Right lung (tissue), 5 donors: ENCODE measurements around the gene UBAC2. TPM values are rescaled to one million over a fixed set of nuclear protein-coding genes. Genes with fewer than 3 reads are reported as not detected.
"Not testable (repeated sequence)": the region's sequence is repeated elsewhere in the genome, so short reads cannot be mapped to it uniquely, and the experiment has no call there.

Source experiments
- DNase-seq, 2 donors: peaks; one replicate each; pipeline ENCODE4 v3.0.0-alpha.2; 2013
- polyA plus RNA-seq, 5 donors: library from polyadenylated mRNA; unstranded; fragments of 120-200 nt; gene quantifications; one replicate each; pipeline versions ENCODE4 v1.2.1 to v1.2.3, GENCODE V29; 2013; ENCODE audit warnings: inconsistent platforms in 1 of 5, low replicate concordance in 1 of 5; ENCODE audit not compliant: insufficient read length in 5 of 5, insufficient read depth in 1 of 5

UBAC2 gene
- polyA plus RNA-seq, 5 donors, result 65.7 to 73.6 (median 69.7) TPM

DNA sequence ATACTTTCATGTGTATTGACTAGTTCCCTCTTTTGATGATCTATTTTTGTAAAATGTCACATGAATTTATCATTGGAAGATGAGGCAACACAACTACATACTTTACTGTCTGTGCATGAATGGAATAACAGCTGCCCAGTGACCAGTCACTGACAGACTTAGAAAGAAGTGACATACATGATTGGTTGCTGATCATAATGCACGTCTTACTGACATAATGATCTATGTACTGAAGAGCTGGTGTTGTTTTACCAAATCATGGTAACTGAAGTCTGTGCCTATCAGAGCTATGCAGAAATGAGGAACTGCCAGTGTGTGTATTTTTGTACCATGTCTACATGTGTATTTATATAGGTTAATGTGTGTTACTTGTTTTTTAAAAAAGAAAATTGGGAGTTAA, 31.1 kb downstream of the UBAC2 start:
- no peak for DNase-seq

DNA sequence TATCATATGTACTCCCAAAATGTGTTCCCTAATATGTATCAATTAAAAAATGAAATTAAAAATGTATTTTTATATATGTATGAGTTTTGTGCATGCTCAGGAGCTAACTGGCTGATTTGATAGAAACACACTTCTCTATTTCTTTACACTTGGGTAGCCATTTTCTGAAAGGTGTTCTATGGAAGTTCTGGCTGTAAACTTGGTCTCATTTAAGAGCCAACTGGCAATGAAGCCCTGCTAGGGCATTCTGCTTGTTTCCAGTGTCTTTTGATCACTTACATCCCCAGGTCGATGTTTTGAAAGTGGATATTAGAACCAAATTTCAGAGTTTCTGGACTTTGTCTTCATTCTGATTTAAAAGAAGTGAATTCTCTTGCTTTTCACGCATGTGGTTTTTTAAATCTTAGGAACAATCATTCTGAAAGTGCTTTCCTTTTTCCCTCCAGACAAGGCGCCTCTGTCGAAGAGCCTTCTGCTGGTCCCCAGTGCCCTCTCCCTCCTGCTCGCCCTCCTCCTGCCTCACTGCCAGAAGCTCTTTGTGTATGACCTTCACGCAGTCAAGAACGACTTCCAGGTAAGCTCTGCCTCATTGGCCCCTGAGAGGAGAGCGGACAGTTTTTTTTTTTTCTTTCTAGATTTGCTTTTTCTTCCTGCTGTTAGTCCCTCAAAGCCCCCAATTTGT, 37.5 kb downstream of the UBAC2 start:
- no peak for DNase-seq

DNA sequence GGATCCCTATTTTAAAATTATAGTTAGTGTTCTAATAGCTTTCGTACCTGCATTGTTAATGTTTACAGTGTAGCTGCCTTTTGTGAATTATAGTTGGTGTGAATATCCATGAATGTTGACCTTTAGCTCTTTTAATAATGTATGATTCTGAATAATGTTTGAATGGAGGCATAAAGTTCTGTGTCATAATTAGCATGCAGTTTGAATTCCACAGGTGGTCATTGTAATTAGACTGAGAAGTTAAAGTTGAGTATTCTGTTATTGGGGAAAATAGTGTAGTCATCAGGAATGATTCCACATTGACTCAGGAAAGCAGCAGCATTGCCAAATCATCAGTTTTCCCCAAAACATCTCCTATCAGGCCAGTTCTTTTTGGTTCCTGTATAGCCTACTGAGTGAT, 45.4 kb downstream of the UBAC2 start:
- no peak for DNase-seq

DNA sequence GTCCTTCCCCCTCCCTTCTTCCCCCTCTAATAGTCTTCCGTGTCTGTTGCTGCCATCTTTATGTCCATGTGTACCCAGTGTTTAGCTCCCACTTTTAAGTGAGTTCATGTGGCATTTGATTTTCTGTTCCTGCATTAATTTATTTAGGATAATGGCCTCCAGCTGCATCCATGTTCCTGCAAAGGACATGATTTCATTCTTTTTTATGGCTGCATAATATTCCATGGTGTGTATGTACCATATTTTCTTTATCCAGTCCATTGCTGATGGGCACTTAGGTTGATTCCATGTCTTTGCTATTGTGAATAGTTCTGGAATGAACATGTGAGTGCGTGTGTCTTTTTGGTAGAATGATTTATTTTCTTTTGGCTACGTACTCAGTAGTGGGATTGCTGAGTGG, 48.5 kb downstream of the UBAC2 start:
- not testable (repeated sequence) for DNase-seq

DNA sequence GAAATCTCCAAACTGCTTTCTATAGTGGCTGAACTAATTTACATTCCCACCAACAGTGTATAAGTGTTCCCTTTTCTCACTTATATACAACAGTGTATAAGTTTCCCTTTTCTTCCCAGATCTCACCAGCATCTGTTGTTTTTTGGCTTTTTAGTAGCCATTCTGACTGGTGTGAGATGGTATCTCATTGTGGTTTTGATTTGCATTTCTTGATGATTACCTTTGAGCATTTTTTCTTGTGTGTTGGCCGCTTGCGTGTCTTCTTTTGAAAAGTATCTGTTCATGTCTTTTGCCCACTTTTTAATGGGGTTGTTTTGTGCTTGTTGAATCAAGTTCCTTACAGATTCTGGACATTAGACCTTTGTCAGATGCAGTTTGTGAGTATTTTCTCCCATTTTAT, 49.0 kb downstream of the UBAC2 start:
- not testable (repeated sequence) for DNase-seq

DNA sequence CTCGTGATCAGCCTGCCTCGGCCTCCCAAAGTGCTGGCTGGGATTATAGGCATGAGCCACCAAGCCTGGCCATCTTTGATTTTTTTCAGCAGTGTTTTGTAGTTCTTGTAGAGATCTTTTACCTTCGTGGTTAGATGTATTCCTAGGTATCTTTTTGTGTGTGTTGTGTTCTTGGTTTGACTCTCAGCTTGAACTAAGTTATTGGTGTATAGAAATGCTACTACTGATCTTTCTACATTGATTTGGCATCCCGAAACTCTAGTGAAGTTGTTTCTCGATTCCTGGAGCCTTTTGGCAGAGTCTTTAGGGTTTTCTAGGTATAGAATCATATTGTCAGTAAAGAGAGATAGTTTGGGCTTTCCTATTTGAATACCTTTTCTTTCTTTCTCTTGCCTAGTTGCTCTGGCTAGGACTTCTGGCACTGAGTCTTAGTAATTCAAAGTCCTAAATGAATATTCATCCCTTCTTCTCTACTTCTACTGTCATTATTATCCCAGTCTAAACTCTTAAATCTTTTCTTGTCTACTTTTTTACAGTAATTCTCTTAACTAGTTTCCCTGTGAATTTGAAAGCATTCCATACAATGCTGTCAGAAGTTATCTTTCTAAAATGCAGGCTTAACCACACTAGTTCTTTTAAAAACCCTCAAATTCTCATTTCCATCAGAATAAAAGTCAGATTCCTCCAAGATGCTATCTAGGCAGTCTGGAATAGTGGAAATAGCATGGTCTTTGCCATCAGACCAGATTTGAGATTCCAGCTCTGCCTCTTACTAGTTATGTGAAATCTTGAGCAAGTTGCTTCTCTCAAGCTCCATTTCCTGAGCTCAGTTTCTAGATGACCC, 50.5 kb downstream of the UBAC2 start:
- DNase-seq, result no peak

DNA sequence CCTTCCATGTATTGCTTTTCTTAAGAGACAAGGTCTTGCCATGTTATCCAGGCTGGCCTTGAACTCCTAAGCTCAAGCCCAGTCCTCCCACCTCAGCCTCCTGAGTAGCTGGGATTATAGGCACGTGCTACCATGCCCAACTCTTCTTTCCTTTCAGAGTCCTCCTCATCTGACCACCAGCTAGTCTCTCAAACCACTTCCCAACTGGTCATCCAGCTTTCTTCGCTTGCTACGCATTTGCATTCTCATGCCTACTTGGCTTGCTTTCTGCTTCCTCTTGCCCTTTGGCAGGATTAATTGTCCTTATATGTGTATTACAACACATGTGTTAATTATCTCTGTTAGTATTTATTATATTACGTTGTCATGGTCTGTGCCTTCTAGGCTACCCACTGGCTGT, 51.3 kb downstream of the UBAC2 start:
- DNase-seq, result no peak

DNA sequence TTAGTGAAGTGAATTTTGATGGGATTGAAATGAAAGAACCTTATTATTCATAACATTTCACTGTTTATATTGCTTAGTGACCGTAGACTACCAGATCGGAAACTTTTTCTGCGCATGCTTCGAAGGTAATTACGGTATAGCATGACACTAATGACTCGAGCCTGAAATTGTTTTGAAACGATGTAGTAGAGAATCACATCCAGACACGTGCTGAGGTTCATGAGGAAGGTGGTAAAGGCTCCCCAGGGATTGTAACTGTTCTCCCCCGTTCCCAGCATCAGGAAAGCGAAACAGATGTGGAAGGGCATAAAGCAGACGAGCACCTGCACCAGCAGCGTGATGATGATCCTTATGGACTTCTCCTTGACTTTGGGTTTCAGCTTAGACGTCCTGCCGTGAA, 54.2 kb downstream of the UBAC2 start:
- no peak for DNase-seq

DNA sequence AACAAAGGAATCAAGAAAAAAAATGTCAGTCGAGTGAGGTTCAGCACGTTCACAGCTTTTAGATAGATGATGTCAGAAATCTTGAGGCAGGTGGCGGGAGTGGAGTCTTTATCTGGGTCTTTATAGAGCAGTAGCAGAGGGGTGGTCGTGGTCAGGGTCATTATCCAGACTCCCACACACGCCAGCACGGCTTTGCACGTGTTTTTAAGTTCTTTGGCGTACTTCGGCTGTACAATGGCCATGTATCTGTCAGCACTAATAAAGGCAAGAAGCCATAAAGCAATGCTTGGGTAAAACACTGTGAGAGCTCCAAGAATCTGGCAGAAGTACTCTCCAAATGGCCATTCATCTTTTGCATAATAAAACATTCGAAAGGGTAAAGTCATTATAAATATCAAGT, 54.6 kb downstream of the UBAC2 start:
- no peak for DNase-seq

DNA sequence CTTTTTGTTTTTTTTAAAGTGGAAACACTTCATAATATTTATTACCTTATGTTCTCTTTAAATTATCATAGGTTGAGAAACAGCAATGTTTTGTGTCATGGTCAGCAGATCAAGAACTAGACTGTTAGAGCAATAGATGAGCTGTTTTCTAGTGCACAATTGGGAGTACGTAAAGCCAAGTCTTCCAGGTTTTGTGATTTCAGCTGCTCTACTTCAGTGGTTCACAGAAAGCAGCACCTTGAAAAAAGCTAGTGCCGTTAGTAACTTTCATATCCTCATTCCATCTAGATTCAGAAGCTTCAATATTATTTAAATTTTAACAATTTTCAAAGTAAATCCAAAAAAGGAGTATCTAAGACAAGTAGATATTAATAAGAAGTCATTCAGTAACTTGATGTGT, 55.6 kb downstream of the UBAC2 start:
- DNase-seq, result no peak

DNA sequence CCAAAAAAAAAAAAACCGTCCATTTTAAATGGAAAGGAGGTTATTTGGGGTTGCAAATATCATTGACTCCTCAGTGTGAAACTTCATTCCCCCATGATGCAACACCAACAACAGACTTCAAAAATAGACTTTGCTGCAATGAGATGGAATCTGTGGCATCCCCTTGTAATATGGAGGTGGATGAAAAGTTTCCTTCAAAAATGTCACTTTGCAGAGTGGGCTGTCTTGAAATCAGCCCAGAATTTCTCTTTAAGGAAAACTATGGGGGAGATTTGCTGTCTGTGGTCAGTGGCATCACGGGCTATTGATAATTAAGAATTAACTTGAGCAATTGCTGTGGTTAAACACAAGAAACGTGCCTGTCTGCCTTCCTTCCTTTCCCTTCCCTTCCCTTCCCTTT, 56.1 kb downstream of the UBAC2 start:
- DNase-seq, result no peak

DNA sequence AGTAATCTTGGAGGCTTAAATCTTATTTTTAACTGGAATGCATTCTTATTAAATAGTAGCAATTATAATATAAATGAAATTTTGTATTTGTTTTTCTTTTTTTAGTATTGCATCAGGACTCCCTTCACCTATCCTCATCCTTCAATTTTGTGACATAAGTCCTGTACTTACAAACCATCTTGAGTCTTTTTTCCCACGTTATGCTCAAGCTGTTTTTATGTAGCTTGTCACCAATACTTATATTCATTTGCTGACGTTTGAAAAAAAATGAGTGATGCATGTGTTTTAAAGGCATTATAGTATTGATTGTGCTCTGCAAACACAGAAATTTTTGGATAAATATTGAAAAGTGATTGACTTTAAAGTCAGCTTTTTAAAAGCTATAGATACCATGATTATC, 56.6 kb downstream of the UBAC2 start:
- DNase-seq, result no peak

DNA sequence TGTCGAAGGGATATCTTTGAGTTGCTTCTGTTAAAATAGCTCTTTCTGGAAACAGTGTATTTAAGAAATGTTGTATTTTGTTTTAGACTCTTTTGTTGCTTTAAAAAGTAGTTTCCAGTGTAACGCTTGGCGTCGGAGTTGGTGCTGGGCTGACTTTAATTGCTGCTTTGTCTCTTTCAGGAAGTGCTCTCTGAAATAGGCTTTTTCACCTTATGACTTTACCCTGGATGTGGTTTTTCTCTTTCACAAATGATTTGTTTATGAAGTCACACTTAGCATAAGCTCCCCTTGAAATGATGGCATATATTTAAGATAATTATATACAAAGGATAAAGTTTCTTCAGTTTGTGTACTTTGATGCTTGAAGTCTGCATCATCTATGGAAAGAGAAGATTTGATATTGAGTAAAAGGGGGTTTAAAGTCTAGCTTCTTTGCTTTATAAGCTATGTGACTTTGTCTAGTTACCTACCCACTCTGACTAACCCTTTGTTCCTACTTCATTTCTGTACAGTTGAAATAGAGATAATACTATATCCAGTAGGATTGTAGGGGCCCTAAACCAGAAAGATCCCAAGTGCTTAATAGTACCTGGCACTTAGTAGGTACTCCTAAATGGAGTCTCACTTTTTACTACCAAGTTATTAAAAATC, 57.7 kb downstream of the UBAC2 start, which contains the start of gene GPR18:
GPR18 (minus strand) TSS at position 170 of the 651 bp plus-strand sequence. CDS start 2,507 bp downstream, outside the sequence.
- DNase-seq, result no peak

DNA sequence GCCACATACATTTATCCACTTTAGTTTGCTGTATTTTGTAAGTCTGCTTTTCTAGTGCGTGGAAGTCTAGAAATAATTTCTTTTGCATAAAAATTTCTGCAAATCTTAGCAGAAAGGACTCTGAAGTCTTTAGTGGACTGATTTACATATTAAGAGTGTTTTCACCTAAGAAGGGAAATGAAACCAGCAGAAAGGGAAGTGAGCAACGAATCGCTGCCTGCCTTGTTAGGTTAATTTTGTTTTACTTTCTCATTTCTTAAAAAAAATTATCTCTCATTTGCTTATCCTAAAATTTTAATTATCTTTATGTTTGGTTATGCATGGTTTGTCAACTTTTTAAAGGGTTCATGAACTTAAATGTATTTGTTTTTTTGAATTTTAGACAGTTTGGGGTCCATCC, 58.3 kb downstream of the UBAC2 start:
- no peak for DNase-seq

DNA sequence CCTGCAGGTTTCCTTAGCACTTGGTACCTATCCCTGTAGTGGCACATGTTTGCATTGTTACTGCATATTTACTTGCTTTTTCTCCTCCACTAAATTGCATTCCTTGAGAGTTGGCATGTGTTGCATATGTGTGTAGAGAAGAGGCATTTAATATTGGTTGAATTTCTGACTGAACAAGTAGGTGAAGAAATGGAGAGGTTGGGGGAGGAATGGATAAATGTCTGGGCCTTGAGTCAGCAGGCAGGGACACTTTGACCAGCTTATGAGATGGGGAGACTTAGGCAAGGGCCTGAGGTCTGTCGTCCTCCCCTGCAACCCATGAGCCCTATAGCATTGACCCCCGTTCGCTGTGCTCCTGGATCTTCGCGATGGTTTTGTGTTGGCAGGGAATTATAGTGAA, 59.6 kb downstream of the UBAC2 start:
- no peak for DNase-seq

DNA sequence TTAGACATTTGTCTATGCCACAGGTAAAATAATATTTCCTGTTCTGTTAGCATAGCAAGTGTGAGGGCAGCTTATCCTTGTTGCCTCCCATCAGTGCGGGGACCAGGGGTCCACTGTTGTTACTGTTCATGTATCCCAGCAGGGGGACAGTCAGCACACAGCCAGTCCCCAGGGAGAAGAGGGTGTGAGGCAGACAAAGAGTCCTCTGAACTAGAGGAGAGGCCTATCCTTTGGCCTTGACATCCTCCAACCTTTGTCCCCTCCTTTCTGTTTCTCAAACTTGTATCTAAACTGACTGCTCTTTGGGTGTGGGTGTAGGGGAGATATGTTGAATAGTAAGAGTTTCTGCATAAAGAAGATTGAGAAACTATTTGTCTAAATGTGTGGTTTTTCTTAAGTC, 60.4 kb downstream of the UBAC2 start:
- no peak for DNase-seq

DNA sequence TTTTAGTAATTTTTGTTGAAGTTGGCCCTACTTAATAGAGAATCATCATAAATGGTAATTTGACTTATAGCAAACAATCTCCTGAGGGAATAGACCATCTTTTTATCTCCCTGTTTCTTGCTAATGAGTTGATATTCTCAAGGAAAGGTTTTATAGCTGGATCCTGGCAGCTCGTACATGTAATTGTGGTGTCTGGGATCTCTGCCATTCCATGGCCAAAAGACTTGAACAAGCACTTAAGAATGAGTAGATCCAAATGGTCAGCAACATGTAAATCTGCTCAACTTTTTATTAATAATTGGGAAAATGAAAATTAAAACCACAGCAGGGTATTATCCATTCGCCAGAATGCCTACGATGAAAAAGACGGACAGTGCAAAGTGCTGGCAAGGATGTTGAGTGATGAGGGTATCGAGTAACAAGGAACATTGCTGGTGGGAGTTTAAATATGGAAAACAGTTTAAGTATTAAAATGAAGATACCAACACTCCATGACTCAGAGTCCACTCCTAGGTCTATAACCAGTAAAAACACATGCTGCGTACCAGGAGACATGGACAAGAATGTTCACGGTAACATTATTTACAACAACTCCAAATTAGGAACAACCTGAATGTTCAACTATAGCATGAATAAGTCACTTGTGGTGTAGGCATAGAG, 62.6 kb downstream of the UBAC2 start:
- no peak for DNase-seq

DNA sequence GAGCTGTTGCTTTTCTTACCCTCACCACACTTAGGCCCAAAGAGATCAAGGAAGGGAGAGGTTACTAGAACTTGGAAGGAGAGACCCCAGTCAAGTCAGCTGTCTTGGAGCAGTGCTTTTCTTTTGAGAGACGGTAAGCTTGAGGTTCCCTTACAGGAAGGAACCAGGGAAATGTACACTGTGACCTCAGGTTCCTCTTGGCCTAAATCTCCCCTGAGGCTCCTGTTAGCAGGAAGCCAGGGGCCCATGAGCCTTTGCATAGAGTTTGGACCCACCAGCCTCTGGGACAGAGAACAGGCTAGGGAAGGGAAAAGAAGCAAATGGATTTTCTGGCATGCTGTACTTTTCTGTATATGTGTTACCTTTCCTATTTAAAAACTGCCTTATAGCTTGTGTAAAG, 63.4 kb downstream of the UBAC2 start:
- DNase-seq, result no peak

DNA sequence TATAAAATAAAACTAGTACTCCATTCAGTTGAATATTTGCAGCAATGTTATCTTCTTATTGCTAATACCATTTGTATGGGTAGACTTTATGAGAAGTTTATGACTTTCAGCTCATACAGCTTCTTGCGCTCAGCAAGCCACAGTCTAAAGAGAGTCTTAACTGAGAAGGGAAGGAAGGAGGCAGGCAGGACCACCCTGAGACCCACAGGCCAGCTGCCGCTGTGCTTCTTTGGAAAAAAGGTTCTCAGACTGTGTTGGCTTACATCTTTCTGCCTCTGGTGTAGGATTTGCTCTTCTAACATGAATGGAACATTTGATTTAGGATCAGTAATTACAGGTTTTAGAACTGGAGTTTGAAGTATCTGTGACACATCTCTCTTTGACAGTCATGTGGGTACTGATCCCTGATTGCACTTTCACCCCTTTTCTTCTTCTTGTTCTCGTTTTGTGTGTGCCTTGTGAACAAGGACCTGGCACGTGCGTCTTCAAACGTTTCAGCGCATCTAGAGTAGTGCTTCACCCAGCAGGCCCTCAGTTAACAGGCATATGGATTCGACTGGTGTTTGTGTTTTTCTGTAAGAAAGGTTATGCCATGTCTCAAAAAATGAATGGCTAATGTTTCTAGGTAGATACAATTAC, 64.6 kb downstream of the UBAC2 start:
- DNase-seq, result no peak

DNA sequence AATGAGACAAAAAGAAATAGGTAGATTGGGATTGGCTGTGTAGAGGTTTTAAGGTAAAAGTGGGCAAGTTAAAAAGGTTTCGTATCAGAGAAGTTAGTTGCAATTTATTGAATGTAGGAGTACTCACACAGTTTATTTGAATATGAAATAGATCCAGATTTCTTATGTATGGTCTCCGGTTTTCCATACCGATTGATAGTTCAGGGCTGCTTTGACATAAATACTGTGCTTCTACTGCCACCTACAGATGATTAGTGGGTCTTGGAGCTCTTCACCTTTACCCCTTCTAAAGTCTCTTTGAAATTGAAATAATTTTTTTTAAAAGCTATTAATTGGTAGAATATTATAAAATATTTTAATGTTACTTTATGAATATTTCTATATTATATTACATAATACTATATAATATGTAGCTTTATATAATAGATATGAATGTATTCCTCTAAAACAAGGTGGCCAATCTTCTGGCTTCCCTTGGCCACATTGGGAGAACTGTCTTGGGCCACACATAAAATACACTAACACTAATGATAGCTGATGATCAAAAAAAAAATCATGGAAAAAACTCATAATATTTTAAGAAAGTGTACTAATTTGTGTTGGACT, 65.3 kb downstream of the UBAC2 start:
- DNase-seq, result no peak

DNA sequence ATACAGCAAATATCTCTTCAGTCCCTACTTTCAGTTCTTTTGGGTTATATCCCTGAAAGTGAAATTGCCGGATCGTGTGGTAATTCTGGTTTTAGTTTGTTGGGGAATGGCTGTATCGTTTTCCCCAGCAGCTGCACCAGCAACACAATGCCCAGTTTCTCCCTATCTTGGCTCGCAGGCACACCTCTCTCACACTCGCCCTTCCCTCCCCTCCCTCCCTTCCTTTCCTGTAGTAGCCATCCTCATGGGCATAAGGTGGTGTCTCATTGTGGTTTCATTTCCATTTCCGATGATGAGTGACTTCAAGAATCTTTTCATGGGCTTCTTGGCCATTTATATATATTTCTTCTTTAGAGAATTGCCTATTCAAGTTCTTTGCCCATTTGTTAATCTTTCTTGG, 66.2 kb downstream of the UBAC2 start:
- DNase-seq, result no peak
